HG02571 (cell line): ENCODE measurements around the gene CERS3.

ENCODE experiments used
- ATAC-seq: cut with Tn5 transposase; IDR thresholded peaks from one replicate; pipeline ENCODE4 v1.9.1; 2021; ENCODE audit warnings: mild to moderate bottlenecking, moderate library complexity; ENCODE audit not compliant: unreplicated experiment

The CERS3 gene

GRCh38 chr15:100531204-100531603 is 2.5 kb upstream of the CERS3 start:
- no peak for ATAC-seq

GRCh38 chr15:100529556-100529955 is 806 bp upstream of the CERS3 start:
- no peak for ATAC-seq

GRCh38 chr15:100526027-100526481 is 2.7 kb downstream of the CERS3 start:
- ATAC-seq: no peak

- no peak for ATAC-seq
These were observed 3.3 kb downstream of the CERS3 start for GRCh38 chr15:100525436-100525835.

GRCh38 chr15:100524326-100524725 is 4.4 kb downstream of the CERS3 start:
- ATAC-seq: no peak

- no peak for ATAC-seq
These were observed 6.8 kb downstream of the CERS3 start for GRCh38 chr15:100521907-100522306.

GRCh38 chr15:100520132-100520921 is 8.4 kb downstream of the CERS3 start:
- ATAC-seq: no peak

- ATAC-seq: no peak
These were observed 10.9 kb downstream of the CERS3 start for GRCh38 chr15:100517846-100518245.

- ATAC-seq: no peak
These were observed 11.9 kb downstream of the CERS3 start for GRCh38 chr15:100516643-100517512.

GRCh38 chr15:100515758-100516157 is 13.0 kb downstream of the CERS3 start:
- no peak for ATAC-seq

- no peak for ATAC-seq
These were observed 20.0 kb downstream of the CERS3 start for GRCh38 chr15:100508641-100509300.

GRCh38 chr15:100502651-100503050 is 26.1 kb downstream of the CERS3 start:
- no peak for ATAC-seq

- no peak for ATAC-seq
These were observed 27.6 kb downstream of the CERS3 start for GRCh38 chr15:100501117-100501516.

GRCh38 chr15:100500226-100500990 is 28.3 kb downstream of the CERS3 start:
- no peak for ATAC-seq

GRCh38 chr15:100495861-100496260 is 32.9 kb downstream of the CERS3 start:
- no peak for ATAC-seq

GRCh38 chr15:100493213-100493612 is 35.5 kb downstream of the CERS3 start:
- no peak for ATAC-seq

GRCh38 chr15:100484443-100484842 is 44.3 kb downstream of the CERS3 start:
- ATAC-seq: no peak

GRCh38 chr15:100483370-100483769 is 45.4 kb downstream of the CERS3 start:
- no peak for ATAC-seq

GRCh38 chr15:100476805-100477204 is 51.9 kb downstream of the CERS3 start:
- no peak for ATAC-seq

GRCh38 chr15:100472736-100473135 is 56.0 kb downstream of the CERS3 start:
- ATAC-seq: no peak

- ATAC-seq: no peak
These were observed 56.8 kb downstream of the CERS3 start for GRCh38 chr15:100471933-100472332.
